Type B pancreatic cell (in vitro differentiated cells): ENCODE data around the gene PEX5L. TPM values are rescaled to one million over a fixed set of nuclear protein-coding genes. Genes with fewer than 3 reads are reported as not detected.

Experiments used
- DNase-seq: peaks from one replicate; pipeline ENCODE4 v3.0.0; 2021; ENCODE audit warnings: mixed read lengths; ENCODE audit not compliant: unreplicated experiment; ENCODE audit errors: extremely low spot score
- H3K27ac Mint-ChIP-seq: 2 replicates; pipeline ENCODE4 v1.8.0; 2021; ENCODE audit warnings: mild to moderate bottlenecking, mixed read lengths
- H3K27me3 Mint-ChIP-seq: 2 replicates; pipeline ENCODE4 v1.8.0; 2021; ENCODE audit warnings: mixed read lengths
- H3K36me3 Mint-ChIP-seq: 2 replicates; pipeline ENCODE4 v1.8.0; 2021; ENCODE audit warnings: mixed read lengths
- H3K4me1 Mint-ChIP-seq: one replicate; pipeline ENCODE4 v1.8.0; 2021; ENCODE audit warnings: mixed read lengths; ENCODE audit not compliant: unreplicated experiment
- H3K4me3 Mint-ChIP-seq: 2 replicates; pipeline ENCODE4 v1.8.0; 2021; ENCODE audit warnings: mild to moderate bottlenecking, mixed read lengths
- H3K9me3 Mint-ChIP-seq: 2 replicates; pipeline ENCODE4 v1.8.0; 2021; ENCODE audit warnings: mixed read lengths
- CTCF ChIP-seq: fragments of 200-600 bp; sonication (generic); conservative IDR thresholded peaks from 2 replicates; pipeline ENCODE4 v1.5.0; 2021; ENCODE audit warnings: antibody characterized with exemption, mild to moderate bottlenecking
- total RNA-seq: library from RNA; stranded (reverse); gene quantifications from 2 replicates; pipeline ENCODE4 v1.2.1, GENCODE V29; 2021; ENCODE audit warnings: low replicate concordance

The PEX5L gene
- total RNA-seq, 1 donor from 2014 or later, result 1.1 TPM

GRCh38 chr3:179955809-179956208 lies 80.9 kb downstream of the PEX5L start:
- Mint-ChIP-seq H3K27ac (no peak overlapping the region), H3K4me3 (no peak overlapping the region), H3K27me3 (peaks cover 3% of the 10 kb centered on the region), H3K9me3 (no peaks in the 10 kb centered on the region), H3K36me3 (no peaks in the 10 kb centered on the region), H3K4me1 (no peaks in the 10 kb centered on the region)
- no peak for DNase-seq
- no peak for TF ChIP-seq CTCF

- TF ChIP-seq CTCF, result no peak
- Mint-ChIP-seq H3K4me3 (no peak overlapping the region), H3K9me3 (no peaks in the 10 kb centered on the region), H3K36me3 (no peaks in the 10 kb centered on the region), H3K27me3 (peaks cover 3% of the 10 kb centered on the region), H3K27ac (no peak overlapping the region), H3K4me1 (no peaks in the 10 kb centered on the region)
- no peak for DNase-seq
These were observed 81.5 kb downstream of the PEX5L start for GRCh38 chr3:179955286-179955685.

- no peak for DNase-seq
- Mint-ChIP-seq H3K27ac (no peak overlapping the region), H3K9me3 (no peaks in the 10 kb centered on the region), H3K4me1 (no peaks in the 10 kb centered on the region), H3K36me3 (no peaks in the 10 kb centered on the region), H3K27me3 (no peaks in the 10 kb centered on the region), H3K4me3 (no peak overlapping the region)
- no peak for TF ChIP-seq CTCF
These were observed 82.5 kb downstream of the PEX5L start for GRCh38 chr3:179953993-179954870.

GRCh38 chr3:179950840-179951239 lies 85.9 kb downstream of the PEX5L start:
- Mint-ChIP-seq H3K4me3 (no peak overlapping the region), H3K9me3 (no peaks in the 10 kb centered on the region), H3K27ac (no peak overlapping the region), H3K4me1 (no peaks in the 10 kb centered on the region), H3K36me3 (no peaks in the 10 kb centered on the region), H3K27me3 (peaks cover 5% of the 10 kb centered on the region)
- no peak for TF ChIP-seq CTCF
- DNase-seq, result no peak

- DNase-seq, result no peak
- H3K27me3 Mint-ChIP-seq, result peaks cover 5% of the 10 kb centered on the region
- no peaks in the 10 kb centered on the region for H3K36me3 Mint-ChIP-seq
- H3K9me3 Mint-ChIP-seq, result no peaks in the 10 kb centered on the region
- H3K4me3 Mint-ChIP-seq, result no peak overlapping the region
- no peak overlapping the region for H3K27ac Mint-ChIP-seq
- TF ChIP-seq CTCF, result no peak
- no peaks in the 10 kb centered on the region for H3K4me1 Mint-ChIP-seq
These were observed 86.9 kb downstream of the PEX5L start for GRCh38 chr3:179949869-179950268.
